Prostate gland (tissue), 2 donors: ENCODE results near the gene COG4.

Experiments used
- CTCF ChIP-seq, 4 experiments: fragments of 200-600 bp in 2 of 4; fragments of 450-650 bp in 2 of 4; sonication (generic) in 2 of 4; IDR thresholded peaks; 1 replicate in 3 of 4; 2 replicates in 1 of 4; pipeline ENCODE4 v1.5.1; 2016 to 2019; ENCODE audit warnings: antibody characterized with exemption in 4 of 4, mild to moderate bottlenecking in 2 of 4, moderate library complexity in 2 of 4
- POLR2A ChIP-seq: fragments of 450-650 bp; IDR thresholded peaks from one replicate; pipeline ENCODE4 v1.6.1; 2016; ENCODE audit warnings: antibody characterized with exemption, mild to moderate bottlenecking

- TF ChIP-seq CTCF (IDR thresholded peaks at IDR 0.05) (no peak), POLR2A (no peak)
These were observed 92.5 kb downstream of the COG4 start for GRCh38 chr16:70430667-70431536.
